NCI-H1930 (cell line): ENCODE results near the gene BICDL1.
"Not testable (repeated sequence)": the region's sequence is repeated elsewhere in the genome, so short reads cannot be mapped to it uniquely, and the experiment has no call there.

Source experiments
- DNase-seq, 2 experiments: peaks; one replicate each; lab custom pipeline; 2025; lab: John Stamatoyannopoulos, UW

Gene BICDL1

GRCh38 chr12:120006258-120006975, 17.4 kb downstream of the BICDL1 start:
- DNase-seq = no peak

GRCh38 chr12:120007272-120007671, 18.2 kb downstream of the BICDL1 start:
- no peak for DNase-seq

- no peak for DNase-seq
Measured at GRCh38 chr12:120010661-120011230, 21.7 kb downstream of the BICDL1 start.

- DNase-seq = peak in 1 of 2 experiments; percentile 4
Measured at GRCh38 chr12:120012067-120012621, 23.1 kb downstream of the BICDL1 start.

GRCh38 chr12:120013659-120014380, 24.8 kb downstream of the BICDL1 start:
- DNase-seq = no peak

GRCh38 chr12:120014381-120014735, 25.3 kb downstream of the BICDL1 start:
- DNase-seq = not testable (repeated sequence)

GRCh38 chr12:120015313-120015712, 26.3 kb downstream of the BICDL1 start:
- DNase-seq = no peak

GRCh38 chr12:120016199-120016598, 27.2 kb downstream of the BICDL1 start:
- DNase-seq = not testable (repeated sequence)

GRCh38 chr12:120019197-120019596, 30.2 kb downstream of the BICDL1 start:
- DNase-seq = no peak

- DNase-seq = no peak
Measured at GRCh38 chr12:120019938-120020337, 30.9 kb downstream of the BICDL1 start.

GRCh38 chr12:120024193-120024592, 35.2 kb downstream of the BICDL1 start:
- no peak for DNase-seq

- DNase-seq = no peak
Measured at GRCh38 chr12:120025640-120026039, 36.6 kb downstream of the BICDL1 start.

GRCh38 chr12:120032242-120032641, 43.2 kb downstream of the BICDL1 start:
- DNase-seq = no peak

- no peak for DNase-seq
Measured at GRCh38 chr12:120037851-120038250, 48.8 kb downstream of the BICDL1 start.

GRCh38 chr12:120039711-120040110, 50.7 kb downstream of the BICDL1 start:
- no peak for DNase-seq

- DNase-seq = no peak
Measured at GRCh38 chr12:120041386-120042231, 52.6 kb downstream of the BICDL1 start.

- DNase-seq = not testable (repeated sequence)
Measured at GRCh38 chr12:120045367-120045766, 56.3 kb downstream of the BICDL1 start.

- DNase-seq = no peak
Measured at GRCh38 chr12:120047072-120047471, 58.0 kb downstream of the BICDL1 start.

GRCh38 chr12:120048263-120048662, 59.2 kb downstream of the BICDL1 start:
- DNase-seq = no peak

- no peak for DNase-seq
Measured at GRCh38 chr12:120049426-120049825, 60.4 kb downstream of the BICDL1 start.

- no peak for DNase-seq
Measured at GRCh38 chr12:120051535-120051934, 62.5 kb downstream of the BICDL1 start.

- no peak for DNase-seq
Measured at GRCh38 chr12:120054293-120054692, 65.3 kb downstream of the BICDL1 start.
